ENCODE results near the gene ZFAND3.

DNA sequence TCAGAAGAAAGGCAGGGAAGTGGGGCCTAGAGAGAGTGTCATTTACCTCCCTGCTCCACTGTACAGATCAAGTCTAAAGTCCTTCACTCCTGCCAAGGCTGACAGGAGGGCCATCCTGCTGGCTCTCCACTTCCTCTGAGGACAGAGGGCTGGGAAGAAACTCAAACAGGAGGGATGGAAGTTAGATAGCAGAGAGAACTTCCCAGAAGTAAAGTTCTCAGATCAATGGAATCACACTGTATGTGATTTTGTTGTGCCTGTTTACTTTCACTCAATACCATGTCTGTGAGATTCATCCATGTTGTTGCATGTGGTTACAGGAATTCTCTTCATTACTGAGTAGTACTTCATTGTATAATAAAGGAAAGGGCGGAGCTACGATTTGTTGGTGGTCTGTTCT lies 32.3 kb upstream of the ZFAND3 start:
- TF ChIP-seq, protein P1, sequence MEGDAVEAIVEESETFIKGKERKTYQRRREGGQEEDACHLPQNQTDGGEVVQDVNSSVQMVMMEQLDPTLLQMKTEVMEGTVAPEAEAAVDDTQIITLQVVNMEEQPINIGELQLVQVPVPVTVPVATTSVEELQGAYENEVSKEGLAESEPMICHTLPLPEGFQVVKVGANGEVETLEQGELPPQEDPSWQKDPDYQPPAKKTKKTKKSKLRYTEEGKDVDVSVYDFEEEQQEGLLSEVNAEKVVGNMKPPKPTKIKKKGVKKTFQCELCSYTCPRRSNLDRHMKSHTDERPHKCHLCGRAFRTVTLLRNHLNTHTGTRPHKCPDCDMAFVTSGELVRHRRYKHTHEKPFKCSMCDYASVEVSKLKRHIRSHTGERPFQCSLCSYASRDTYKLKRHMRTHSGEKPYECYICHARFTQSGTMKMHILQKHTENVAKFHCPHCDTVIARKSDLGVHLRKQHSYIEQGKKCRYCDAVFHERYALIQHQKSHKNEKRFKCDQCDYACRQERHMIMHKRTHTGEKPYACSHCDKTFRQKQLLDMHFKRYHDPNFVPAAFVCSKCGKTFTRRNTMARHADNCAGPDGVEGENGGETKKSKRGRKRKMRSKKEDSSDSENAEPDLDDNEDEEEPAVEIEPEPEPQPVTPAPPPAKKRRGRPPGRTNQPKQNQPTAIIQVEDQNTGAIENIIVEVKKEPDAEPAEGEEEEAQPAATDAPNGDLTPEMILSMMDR (conservative IDR thresholded peaks at IDR 0.05; ENCODE audit: low read depth, low read length), result no peak
- TF ChIP-seq NFE2L2 (IDR thresholded peaks at IDR 0.05; ENCODE audit: low read depth, low read length) (no peak), MAZ (IDR thresholded peaks at IDR 0.05; ENCODE audit: borderline replicate concordance, low read depth, low read length) (no peak), RFX5 (IDR thresholded peaks at IDR 0.05; ENCODE audit: low read depth, low read length) (no peak), POLR2A (IDR thresholded peaks at IDR 0.05; ENCODE audit: low read depth, low read length) (no peak), CEBPB (IDR thresholded peaks at IDR 0.05; ENCODE audit: low read depth, low read length) (no peak), SMC3 (IDR thresholded peaks at IDR 0.05; ENCODE audit: low read depth, low read length) (no peak)
- TF ChIP-seq, protein P2, sequence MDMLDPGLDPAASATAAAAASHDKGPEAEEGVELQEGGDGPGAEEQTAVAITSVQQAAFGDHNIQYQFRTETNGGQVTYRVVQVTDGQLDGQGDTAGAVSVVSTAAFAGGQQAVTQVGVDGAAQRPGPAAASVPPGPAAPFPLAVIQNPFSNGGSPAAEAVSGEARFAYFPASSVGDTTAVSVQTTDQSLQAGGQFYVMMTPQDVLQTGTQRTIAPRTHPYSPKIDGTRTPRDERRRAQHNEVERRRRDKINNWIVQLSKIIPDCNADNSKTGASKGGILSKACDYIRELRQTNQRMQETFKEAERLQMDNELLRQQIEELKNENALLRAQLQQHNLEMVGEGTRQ (IDR thresholded peaks at IDR 0.05; ENCODE audit: low read depth, low read length), result no peak
- TF ChIP-seq, protein P3, sequence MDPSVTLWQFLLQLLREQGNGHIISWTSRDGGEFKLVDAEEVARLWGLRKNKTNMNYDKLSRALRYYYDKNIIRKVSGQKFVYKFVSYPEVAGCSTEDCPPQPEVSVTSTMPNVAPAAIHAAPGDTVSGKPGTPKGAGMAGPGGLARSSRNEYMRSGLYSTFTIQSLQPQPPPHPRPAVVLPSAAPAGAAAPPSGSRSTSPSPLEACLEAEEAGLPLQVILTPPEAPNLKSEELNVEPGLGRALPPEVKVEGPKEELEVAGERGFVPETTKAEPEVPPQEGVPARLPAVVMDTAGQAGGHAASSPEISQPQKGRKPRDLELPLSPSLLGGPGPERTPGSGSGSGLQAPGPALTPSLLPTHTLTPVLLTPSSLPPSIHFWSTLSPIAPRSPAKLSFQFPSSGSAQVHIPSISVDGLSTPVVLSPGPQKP (IDR thresholded peaks at IDR 0.05; ENCODE audit: borderline replicate concordance, low read depth, low read length), result no peak

Measured in IMR-90 (cell line).